Measurements from ENCODE around the gene COPS4.

GRCh38 chr4:82994834-82995233 lies 40.1 kb upstream of the COPS4 start:
- TF ChIP-seq CTCF (IDR thresholded peaks at IDR 0.05) = no peak
- no peak for TF ChIP-seq POLR2A (IDR thresholded peaks at IDR 0.05)
